HG03039 (cell line): Measurements from ENCODE around the gene LPAR3.
A peak's percentile ranks its signal among the peaks of the same experiment; 100 is the strongest.
"Not testable (repeated sequence)": the region's sequence is repeated elsewhere in the genome, so short reads cannot be mapped to it uniquely, and the experiment has no call there.

Source experiments
- ATAC-seq: cut with Tn5 transposase; IDR thresholded peaks from one replicate; pipeline ENCODE4 v1.9.1; 2021; ENCODE audit warnings: mild to moderate bottlenecking, moderate library complexity; ENCODE audit not compliant: unreplicated experiment

The LPAR3 gene

GRCh38 chr1:84907095-84907827 lies 14.3 kb upstream of the LPAR3 start:
- no peak for ATAC-seq

- not testable (repeated sequence) for ATAC-seq
Measured at GRCh38 chr1:84902727-84903126, 9.7 kb upstream of the LPAR3 start.

- no peak for ATAC-seq
Measured at GRCh38 chr1:84899969-84900368, 7.0 kb upstream of the LPAR3 start.

GRCh38 chr1:84896279-84896678 lies 3.3 kb upstream of the LPAR3 start:
- ATAC-seq: no peak

GRCh38 chr1:84890566-84890965 lies 2.4 kb downstream of the LPAR3 start:
- ATAC-seq: no peak

- ATAC-seq: no peak
Measured at GRCh38 chr1:84889437-84889836, 3.6 kb downstream of the LPAR3 start.

GRCh38 chr1:84888753-84889152 lies 4.3 kb downstream of the LPAR3 start:
- ATAC-seq: no peak

- no peak for ATAC-seq
Measured at GRCh38 chr1:84887261-84887934, 5.6 kb downstream of the LPAR3 start.

GRCh38 chr1:84885469-84885868 lies 7.5 kb downstream of the LPAR3 start:
- ATAC-seq: no peak

- ATAC-seq: no peak
Measured at GRCh38 chr1:84884671-84885389, 8.2 kb downstream of the LPAR3 start.

- ATAC-seq: no peak
Measured at GRCh38 chr1:84883286-84883685, 9.7 kb downstream of the LPAR3 start.

- no peak for ATAC-seq
Measured at GRCh38 chr1:84877592-84877991, 15.4 kb downstream of the LPAR3 start.

GRCh38 chr1:84876353-84876752 lies 16.7 kb downstream of the LPAR3 start:
- ATAC-seq: no peak

GRCh38 chr1:84873366-84873765 lies 19.6 kb downstream of the LPAR3 start:
- ATAC-seq: no peak

- ATAC-seq: no peak
Measured at GRCh38 chr1:84872696-84873355, 20.2 kb downstream of the LPAR3 start.

GRCh38 chr1:84871181-84871580 lies 21.8 kb downstream of the LPAR3 start:
- ATAC-seq: no peak

- no peak for ATAC-seq
Measured at GRCh38 chr1:84870591-84870990, 22.4 kb downstream of the LPAR3 start.

- ATAC-seq: no peak
Measured at GRCh38 chr1:84869720-84870119, 23.3 kb downstream of the LPAR3 start.

GRCh38 chr1:84862810-84863251 lies 30.2 kb downstream of the LPAR3 start:
- peak; percentile 92 for ATAC-seq

GRCh38 chr1:84861988-84862644 lies 30.9 kb downstream of the LPAR3 start:
- ATAC-seq: no peak

- no peak for ATAC-seq
Measured at GRCh38 chr1:84861516-84861915, 31.5 kb downstream of the LPAR3 start.
